ENCODE measurements around the gene NELFB. TPM values are rescaled to one million over a fixed set of nuclear protein-coding genes. Genes with fewer than 3 reads are reported as not detected.
A peak's percentile ranks its signal among the peaks of the same experiment; 100 is the strongest.

NELFB gene
- total RNA-seq, 1 donor from 2014 or later = 58.2 TPM

DNA sequence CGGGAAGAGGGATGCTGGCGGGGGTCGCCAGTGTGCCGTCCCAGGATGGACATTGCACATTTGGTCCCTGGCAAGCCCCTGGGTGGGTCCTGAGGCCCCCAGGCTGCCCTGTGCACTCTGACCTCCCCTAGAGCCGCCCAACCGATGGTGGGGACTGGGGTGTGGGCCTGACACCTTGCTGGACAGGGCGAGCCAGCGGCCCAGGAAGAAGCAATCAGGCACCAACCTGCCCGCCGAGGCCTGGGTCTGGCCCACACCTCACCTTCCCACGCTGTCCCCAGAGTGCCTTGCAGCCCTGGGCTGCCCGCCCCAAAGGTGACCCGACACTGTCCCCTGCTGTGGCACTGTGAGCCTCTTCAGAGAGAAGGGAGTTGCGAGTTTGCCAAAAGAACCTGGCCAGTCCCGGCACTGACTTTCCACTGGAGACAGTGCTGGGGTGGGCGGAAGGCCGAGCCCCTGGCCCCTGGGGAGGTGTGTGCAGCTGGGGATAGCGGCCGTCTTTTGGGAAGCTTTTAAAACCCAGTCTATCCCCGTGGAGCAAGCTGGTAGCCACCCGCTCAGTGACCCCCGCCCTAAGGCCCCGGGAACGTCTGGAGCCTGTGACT, 58.9 kb downstream of the NELFB start:
- CTCF ChIA-PET = interaction anchor here (1.6 kb wide), 1 partner anchor 12 kb away, joined by 6 read pairs; the partner anchor contains the start of gene NRARP
- ATAC-seq (ENCODE audit: low read depth) = no peak

DNA sequence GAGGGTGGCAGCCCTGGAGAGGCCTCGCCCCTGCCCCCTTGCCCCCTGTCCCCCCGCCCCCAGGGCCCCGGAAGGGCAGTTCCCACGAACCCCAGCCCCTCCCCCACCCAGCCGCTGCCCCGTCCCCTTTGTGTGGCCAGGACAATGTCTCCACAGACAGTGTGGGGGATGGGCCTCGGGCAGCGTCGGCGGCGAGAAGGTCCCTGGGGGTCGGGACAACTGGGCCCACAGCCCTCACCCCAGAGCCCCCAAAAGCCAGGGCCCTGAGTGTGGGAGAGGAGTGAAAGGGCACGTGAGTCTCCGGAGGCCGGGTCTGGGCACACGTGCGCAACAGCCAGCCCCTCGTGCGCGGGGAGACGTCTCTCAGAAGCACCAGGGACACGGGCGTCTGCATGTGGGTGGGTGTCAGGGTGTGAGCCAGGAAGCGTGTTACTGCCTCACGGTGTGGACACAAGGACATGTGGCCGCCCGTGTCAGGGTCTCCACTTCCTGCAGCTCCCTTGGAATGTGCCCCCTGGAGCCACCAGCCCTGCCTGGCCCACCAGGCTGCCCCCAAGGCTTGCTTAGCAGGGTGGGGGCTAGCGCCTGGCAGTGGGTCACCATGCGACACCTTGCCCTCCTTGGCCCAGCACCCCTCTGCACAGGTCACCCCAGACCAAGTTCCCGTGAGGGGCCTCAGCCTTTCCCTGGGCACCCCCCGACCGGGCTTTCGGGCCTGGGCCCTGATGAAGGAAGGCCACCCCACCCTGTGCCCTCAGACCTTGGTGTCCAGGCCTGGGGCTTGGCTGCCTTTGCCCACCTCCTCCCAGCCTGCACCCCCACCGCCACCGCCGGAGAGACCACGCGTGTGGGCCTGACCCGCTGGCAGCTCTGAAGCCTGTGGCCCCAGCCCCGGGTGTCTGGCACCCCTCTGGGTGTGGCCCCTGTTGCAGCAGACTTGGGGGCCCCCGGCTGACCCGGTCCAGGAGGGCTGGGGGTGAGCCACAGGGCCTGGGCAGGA, 59.7 kb downstream of the NELFB start:
- no peak overlapping the region for H3K4me3 Mint-ChIP-seq
- ATAC-seq (ENCODE audit: low read depth) (no peak), DNase-seq (peak; percentile 14)
- ChIA-PET POLR2A (no interaction called here), CTCF (no interaction called here)
- no peaks in the 10 kb centered on the region for H3K36me3 Mint-ChIP-seq (ENCODE audit: low read depth)
- H3K27me3 Mint-ChIP-seq = peaks cover 2% of the 10 kb centered on the region
- no peaks in the 10 kb centered on the region for H3K9me3 Mint-ChIP-seq
- intact Hi-C loops (cut with micrococcal nuclease) = no loop called here
- no peak overlapping the region for H3K27ac Mint-ChIP-seq
- no peaks in the 10 kb centered on the region for H3K4me1 Mint-ChIP-seq
- TF ChIP-seq, protein P1, sequence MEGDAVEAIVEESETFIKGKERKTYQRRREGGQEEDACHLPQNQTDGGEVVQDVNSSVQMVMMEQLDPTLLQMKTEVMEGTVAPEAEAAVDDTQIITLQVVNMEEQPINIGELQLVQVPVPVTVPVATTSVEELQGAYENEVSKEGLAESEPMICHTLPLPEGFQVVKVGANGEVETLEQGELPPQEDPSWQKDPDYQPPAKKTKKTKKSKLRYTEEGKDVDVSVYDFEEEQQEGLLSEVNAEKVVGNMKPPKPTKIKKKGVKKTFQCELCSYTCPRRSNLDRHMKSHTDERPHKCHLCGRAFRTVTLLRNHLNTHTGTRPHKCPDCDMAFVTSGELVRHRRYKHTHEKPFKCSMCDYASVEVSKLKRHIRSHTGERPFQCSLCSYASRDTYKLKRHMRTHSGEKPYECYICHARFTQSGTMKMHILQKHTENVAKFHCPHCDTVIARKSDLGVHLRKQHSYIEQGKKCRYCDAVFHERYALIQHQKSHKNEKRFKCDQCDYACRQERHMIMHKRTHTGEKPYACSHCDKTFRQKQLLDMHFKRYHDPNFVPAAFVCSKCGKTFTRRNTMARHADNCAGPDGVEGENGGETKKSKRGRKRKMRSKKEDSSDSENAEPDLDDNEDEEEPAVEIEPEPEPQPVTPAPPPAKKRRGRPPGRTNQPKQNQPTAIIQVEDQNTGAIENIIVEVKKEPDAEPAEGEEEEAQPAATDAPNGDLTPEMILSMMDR (IDR thresholded peaks at IDR 0.05) = no peak

More for the DNA sequence above, 58.9 kb downstream of the NELFB start:
- POLR2A ChIA-PET = no interaction called here
- Mint-ChIP-seq H3K27ac (no peak overlapping the region), H3K4me1 (no peaks in the 10 kb centered on the region), H3K9me3 (no peaks in the 10 kb centered on the region), H3K27me3 (peaks cover 2% of the 10 kb centered on the region), H3K36me3 (ENCODE audit: low read depth) (no peaks in the 10 kb centered on the region), H3K4me3 (no peak overlapping the region)
- no peak for DNase-seq
- intact Hi-C loops (cut with micrococcal nuclease) = no loop called here
- TF ChIP-seq, protein P1 (IDR thresholded peaks at IDR 0.05) = no peak

DNA sequence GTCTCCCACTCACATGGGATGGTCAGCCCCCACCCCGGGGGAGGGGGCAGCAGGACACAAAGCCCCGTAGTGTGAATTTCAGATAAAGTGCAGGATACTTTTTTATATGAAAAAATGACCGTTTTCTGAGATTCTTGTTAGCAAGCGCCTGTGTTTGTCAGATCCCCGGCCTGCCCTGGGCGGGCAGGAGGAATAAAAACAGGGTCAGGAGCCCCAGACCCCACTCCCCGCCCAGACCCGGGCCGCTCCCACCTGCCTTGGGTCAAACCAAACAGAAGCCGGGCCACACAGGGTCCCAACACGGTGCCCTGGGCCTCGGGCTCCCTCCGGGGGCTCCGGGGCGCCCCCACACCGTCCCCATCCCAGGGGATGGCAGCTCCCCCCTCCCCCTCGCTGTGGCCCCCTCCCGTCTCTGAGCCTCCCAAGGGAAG, 60.5 kb downstream of the NELFB start:
- DNase-seq = no peak
- TF ChIP-seq, protein P1 (IDR thresholded peaks at IDR 0.05) = no peak
- CTCF ChIA-PET = interaction anchor here (1.0 kb wide), 1 partner anchor 13 kb away, joined by 4 read pairs; the partner anchor contains the start of gene NRARP
- ATAC-seq (ENCODE audit: low read depth) = no peak
- peaks cover 2% of the 10 kb centered on the region for H3K27me3 Mint-ChIP-seq
- H3K9me3 Mint-ChIP-seq = no peaks in the 10 kb centered on the region
- intact Hi-C loops (cut with micrococcal nuclease) = no loop called here
- no peak overlapping the region for H3K4me3 Mint-ChIP-seq
- H3K4me1 Mint-ChIP-seq = peaks cover 3% of the 10 kb centered on the region
- POLR2A ChIA-PET = no interaction called here
- no peaks in the 10 kb centered on the region for H3K36me3 Mint-ChIP-seq (ENCODE audit: low read depth)
- no peak overlapping the region for H3K27ac Mint-ChIP-seq

DNA sequence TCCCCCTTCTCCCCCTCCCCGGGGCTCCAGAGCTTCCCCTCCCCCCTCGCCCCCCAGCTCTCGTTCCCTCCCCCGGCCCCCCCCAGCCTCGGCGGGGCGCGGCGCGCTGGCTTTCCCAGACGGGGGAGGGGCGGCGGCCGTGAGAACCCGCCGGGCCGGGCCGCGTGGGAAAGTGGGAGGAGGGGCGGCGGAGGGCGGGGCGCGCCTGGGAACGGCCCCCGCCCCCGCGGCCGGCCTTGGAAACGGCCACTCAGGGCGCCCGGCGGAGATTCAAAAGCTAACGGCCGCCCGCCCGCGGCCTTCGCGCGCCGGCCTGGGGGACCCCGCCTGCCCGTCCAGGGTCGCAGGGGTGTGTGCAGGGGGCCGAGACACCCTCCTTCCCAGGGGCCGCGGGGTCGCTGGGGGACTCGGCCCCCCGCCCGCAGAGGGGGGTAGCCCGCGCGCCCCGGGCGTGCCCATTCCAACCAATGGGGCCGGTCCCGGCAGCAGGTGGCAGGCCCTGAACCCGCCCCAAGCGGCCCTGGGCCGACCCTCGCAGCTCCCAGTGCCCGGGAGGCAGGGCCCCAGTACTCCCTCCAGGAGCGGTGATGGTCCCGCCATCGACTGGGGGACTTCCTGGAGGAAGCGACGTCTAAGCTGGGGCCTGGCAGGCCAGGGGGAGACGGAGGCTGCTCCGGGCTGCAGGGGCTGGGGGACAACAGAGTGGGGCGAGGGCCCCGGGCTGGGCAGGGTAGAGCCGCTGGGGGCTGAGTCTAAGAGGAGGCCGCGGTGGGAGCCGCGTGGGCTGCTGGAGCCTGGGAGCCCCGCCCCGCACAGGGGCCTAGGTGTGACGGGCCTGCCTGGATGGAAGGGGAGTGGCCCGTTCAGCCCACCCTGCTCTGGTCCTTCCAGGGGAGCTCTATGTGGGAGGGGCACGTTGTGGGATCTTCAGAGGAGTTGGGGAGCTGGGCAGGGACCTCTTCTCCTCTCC, 61.2 kb downstream of the NELFB start:
- no peak overlapping the region for H3K4me3 Mint-ChIP-seq
- intact Hi-C loops (cut with micrococcal nuclease) = no loop called here
- H3K27ac Mint-ChIP-seq = no peak overlapping the region
- ATAC-seq (ENCODE audit: low read depth) (peak; percentile 15), DNase-seq (peak; percentile 31)
- no peaks in the 10 kb centered on the region for H3K36me3 Mint-ChIP-seq (ENCODE audit: low read depth)
- peaks cover 5% of the 10 kb centered on the region for H3K4me1 Mint-ChIP-seq
- peaks cover 2% of the 10 kb centered on the region for H3K27me3 Mint-ChIP-seq
- no peaks in the 10 kb centered on the region for H3K9me3 Mint-ChIP-seq
- TF ChIP-seq, protein P1 (IDR thresholded peaks at IDR 0.05) = no peak
- POLR2A ChIA-PET = interaction anchor here (0.7 to 1.4 kb wide), 3 partner anchors 10 to 39 kb away, joined by 3 to 7 read pairs (median 4); partner anchors contain the start of gene TOR4A
- CTCF ChIA-PET = interaction anchor here (0.8 to 1.0 kb wide), 2 partner anchors 14 kb away, joined by 3 to 4 read pairs; partner anchors contain the start of gene NRARP

All from activated B cell treated with CpG ODN at 0.5 μM for 24 hours (primary cell).